NCI-H1694 treated with DMSO at 0.1 percent for 48 hours (cell line): ENCODE results near the gene PHKG2.
A peak's percentile ranks its signal among the peaks of the same experiment; 100 is the strongest.
"Not testable (repeated sequence)": the region's sequence is repeated elsewhere in the genome, so short reads cannot be mapped to it uniquely, and the experiment has no call there.

Source experiments
- DNase-seq: peaks from one replicate; lab custom pipeline; 2025; lab: John Stamatoyannopoulos, UW

The PHKG2 gene, protein sequence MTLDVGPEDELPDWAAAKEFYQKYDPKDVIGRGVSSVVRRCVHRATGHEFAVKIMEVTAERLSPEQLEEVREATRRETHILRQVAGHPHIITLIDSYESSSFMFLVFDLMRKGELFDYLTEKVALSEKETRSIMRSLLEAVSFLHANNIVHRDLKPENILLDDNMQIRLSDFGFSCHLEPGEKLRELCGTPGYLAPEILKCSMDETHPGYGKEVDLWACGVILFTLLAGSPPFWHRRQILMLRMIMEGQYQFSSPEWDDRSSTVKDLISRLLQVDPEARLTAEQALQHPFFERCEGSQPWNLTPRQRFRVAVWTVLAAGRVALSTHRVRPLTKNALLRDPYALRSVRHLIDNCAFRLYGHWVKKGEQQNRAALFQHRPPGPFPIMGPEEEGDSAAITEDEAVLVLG

DNA sequence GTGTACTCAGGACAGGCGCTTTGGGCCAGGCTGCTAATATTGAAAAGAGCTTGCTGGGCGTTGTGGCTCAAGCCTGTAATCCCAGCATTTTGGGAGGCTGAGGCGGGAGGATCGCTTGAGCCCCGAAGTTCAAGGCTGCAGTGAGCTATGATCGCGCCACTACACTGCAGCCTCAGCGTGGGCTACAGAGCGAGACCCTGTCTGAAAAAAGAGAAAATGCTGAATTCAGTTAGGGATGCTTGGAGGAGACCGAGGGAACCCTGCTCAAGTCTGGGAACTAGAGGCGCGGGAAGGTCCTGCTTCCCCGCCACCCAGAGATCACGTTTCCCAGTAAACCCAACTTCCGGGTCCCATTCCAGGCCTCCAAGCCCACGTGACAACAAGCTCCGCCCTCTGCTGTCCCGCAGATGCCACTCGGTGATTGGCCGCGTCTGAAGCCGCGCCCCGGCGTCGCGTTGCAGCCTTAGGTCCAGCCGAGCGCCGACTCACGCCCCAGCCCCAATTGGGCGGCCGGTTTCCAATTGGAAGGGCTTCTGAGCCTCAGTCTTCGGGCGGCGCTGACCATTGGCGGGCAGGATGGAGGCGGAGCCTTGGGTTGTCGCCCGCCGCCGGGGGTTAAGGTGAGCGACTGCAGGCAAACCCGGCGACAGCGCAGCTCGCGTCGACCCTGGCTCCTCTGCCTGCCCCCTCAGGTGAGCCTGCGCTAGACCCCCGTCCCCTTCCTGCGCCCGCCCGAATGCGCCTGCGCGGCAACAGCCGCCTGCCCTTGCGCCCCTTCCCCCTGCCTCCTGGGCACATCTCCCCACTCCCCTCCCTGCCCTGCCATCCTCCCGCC, at the start of gene PHKG2:
TSS of gene PHKG2 (plus strand) at position 627 of the 835 bp plus-strand sequence. CDS start 396 bp downstream, outside the sequence.
- DNase-seq, result peak; percentile 96

DNA sequence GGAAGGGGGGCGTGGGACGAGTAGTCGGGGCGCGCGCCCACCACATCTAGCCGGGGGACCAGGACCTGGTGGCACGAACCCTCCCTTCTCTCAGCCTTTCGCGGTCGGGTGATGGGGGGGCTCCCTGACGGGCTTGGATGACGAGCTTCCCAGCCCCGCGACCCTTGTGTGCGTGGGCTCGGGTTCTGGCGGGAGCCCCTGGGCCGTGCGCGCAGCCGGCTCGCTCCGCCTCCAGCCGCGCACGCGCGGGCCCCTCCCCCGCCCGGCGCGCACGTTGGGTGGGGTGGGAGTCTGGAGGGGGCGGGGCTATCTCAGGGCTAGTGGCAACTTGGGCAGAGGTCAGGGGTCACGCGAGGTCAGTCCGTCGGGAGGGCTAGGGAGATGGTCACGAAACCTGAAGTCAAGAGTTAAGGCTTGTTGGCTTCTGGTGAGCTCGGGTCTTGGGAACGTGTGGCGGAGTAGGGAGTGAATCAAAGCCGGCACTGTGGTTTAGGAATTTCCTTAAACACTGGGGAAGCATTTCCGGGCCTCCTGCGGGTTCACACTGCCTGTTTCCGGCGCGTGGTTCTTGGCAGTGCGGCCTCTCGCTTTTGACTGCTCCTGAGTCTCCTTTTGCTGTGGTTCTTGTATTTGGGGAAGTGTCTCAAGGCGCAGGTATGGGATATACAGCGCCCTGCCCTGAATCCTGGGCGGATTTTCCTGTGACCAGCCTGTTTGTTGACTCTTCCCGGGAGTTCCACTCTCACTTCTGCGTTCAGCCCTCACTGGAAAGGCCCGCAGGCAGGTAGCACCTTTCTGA, 49.2 kb upstream of the PHKG2 start, which contains the start of gene SRCAP:
TSS of gene SRCAP (plus strand) at position 356 of the 799 bp plus-strand sequence. CDS start 1,654 bp downstream, outside the sequence.
- DNase-seq, result peak; percentile 44

DNA sequence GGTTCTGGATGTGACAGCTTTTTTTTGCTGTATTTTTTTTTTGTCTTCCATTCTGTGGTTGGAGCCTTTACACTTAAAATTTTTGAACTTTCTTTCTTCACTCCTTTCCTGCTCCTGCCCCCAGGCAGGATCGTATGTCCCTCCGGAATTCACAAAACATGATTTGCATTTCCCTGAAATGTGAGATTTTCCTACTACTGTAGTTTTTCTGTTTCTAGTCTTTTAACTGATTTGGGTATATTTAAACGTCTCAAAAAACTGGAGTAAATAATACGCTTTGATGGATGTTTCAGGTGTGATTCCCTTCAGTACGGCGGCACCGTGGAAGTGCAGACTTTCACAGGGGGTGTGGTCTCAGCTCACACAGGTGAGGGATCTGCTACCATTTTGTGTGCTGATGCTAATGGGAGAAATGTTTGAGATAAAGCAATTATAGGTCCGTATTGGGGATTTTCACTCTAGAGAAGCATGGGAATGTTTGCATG, 48.6 kb upstream of the PHKG2 start:
- DNase-seq, result no peak

DNA sequence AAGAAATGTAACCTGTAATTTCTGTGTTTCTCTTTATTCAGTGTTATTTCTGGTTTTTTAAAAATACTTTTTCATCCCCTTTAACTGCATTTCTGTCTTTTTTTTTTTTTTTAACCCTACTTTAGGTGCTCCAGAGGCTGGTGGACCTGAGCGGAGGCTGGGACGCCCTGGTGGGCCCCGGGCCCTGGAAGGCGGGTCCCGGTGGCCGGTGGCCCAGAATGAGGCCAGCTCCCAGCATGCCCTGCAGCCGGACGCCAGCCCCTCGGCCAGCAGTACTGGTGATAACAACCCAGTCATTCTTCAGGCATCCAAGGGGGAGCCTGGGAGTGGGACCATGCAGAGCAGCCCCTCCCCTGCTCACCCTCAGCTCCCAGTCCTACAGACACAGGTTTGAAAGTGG, 47.7 kb upstream of the PHKG2 start:
- DNase-seq, result no peak

DNA sequence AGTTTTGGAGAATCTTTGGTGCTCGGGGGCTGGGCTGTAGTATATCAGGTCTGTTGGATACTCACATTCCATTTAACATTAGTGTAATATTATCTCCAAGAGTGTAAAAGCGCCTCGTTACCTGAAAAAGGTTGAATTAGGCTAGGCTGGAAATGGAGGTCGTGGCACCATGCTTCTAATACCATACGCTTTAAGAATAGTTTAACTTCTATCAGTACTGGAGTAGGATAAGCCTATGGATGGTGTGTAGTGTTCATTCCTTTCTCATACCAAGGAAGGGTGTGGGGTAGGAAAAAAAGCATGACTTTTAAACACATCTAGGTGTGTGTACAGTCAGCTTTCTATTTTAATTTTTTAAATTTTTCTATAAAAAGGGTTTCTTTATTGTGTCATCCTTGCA, 47.3 kb upstream of the PHKG2 start:
- no peak for DNase-seq

DNA sequence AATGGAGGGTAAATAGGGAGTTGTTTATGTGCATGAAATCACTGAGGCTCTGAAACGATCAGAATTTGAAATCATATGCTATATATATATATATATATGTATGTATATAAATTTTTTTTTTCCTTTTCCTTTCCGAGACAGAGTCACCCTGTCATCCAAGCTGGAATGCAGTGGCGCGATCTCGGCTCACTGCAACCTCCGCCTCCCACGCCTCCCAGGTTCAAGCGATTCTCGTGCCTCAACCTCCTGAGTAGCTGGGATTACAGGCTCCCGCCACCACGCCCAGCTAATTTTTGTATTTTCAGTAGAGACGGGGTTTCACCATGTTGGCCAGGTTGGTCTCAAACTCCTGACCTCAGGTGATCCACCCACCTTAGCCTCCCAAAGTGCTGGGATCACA, 45.2 kb upstream of the PHKG2 start:
- DNase-seq, result not testable (repeated sequence)

DNA sequence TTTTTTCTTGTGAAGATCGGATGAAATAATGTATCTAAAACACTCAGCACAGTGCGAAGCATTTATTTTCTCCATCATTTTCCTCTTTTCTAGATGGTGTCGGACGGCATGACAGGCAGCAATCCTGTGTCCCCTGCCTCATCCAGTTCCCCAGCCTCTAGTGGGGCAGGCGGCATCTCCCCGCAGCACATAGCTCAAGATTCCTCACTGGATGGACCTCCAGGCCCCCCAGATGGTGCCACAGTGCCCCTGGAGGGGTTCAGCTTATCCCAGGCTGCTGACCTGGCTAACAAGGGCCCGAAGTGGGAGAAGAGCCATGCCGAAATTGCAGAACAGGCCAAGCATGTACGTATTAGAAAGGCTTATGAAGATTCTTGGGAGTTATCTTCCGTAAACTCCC, 44.3 kb upstream of the PHKG2 start:
- no peak for DNase-seq

DNA sequence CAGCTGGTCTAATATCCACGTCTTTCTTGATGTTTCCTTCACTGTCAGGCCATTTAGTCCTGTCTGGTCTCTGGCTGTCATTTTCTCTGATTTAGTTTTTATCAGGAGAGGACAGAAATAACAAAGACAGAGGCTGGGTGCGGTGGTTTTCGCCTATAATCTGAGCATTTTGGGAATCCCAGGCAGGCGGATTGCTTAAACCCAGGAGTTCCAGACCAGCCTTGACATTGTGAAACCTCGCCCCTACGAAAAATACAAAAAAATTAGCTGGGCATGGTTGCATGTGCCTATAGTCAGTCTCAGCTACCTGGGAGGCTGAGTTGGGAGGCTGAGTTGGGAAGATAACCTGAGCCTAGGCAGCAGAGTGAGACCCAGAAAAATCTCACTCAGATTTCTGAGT, 42.2 kb upstream of the PHKG2 start:
- DNase-seq, result no peak

DNA sequence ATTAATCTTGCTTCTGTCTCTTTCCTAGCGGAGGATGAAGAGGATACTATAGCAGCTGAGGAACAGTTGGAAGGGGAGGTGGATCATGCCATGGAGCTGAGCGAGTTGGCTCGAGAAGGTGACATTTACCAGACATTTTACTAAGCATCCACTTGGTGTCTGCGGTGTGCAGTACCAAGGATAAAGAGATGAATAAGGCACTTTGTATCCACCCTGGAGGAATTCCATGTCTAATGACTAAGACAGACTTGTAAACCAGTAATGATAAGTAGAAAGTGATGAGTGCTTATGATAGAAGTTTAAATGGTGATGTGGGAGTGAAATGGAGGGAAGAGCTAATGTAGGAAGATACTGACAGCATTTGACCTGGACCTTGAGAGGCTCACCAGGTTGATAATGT, 37.3 kb upstream of the PHKG2 start:
- DNase-seq, result no peak

DNA sequence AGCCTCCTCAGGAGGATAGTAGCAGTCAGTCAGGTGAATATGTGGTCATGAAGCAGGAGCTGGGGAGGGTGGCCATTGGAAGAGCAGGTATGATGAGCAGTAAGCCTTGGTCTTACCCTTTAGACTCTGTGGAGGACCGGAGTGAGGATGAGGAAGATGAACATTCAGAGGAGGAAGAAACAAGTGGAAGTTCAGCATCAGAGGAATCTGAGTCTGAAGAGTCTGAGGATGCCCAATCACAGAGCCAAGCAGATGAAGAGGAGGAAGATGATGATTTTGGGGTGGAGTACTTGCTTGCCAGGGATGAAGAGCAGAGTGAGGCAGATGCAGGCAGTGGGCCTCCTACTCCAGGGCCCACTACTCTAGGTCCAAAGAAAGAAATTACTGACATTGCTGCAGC, 36.5 kb upstream of the PHKG2 start:
- no peak for DNase-seq

DNA sequence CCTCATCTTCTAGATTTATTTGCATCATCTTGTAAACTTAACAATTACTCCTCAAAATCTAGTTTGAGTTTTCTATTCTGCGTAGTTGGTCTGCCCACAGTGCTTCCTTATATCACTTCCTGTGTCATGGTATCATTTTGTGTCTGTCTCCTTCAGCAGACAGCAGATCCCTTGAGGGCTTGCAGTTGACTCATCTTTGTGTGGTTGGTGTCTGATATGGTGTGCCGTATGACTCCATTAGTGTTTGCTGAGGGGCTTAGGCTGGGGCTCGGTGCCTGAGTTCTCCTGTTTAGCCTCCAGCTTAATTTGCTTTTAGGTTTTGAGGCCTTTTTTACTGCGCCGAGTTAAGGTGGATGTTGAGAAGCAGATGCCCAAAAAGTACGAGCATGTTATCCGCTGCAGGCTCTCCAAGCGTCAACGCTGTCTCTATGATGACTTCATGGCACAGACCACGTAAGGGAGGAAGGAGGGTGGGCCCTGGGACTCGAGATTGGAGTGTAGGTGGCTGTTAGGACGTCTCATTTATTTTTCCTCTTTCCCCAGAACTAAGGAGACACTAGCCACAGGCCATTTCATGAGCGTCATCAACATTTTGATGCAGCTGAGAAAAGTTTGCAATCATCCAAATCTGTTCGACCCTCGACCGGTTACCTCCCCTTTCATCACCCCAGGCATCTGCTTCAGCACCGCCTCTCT, 32.3 kb upstream of the PHKG2 start:
- no peak for DNase-seq

DNA sequence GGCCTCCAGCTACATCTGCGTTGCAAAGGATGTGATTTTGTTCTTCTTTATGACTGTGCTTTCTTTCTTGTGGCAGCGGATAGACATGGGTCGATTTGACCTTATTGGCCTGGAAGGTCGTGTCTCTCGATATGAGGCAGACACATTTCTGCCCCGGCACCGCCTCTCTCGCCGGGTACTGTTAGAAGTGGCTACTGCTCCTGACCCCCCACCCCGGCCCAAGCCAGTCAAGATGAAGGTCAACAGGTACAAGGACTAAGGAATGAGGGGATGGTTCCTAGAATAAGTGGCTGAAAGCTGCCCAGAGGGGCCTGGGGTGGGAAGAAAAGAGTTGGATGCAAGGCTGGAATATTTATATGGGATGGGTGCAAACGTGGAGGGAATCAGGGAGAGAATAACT, 28.1 kb upstream of the PHKG2 start:
- no peak for DNase-seq

DNA sequence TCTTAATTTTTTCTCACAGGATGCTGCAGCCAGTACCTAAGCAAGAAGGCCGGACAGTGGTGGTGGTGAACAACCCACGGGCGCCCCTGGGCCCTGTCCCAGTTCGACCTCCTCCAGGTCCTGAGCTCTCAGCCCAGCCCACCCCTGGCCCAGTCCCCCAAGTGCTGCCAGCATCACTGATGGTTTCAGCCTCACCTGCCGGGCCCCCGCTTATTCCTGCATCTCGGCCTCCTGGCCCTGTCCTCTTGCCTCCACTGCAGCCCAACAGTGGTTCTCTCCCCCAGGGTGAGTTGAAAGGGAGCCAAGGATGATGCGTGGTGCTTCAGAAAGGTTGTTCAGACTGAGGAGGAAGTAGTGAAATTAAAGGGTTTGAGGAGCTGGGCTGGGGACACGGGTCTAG, 27.5 kb upstream of the PHKG2 start:
- DNase-seq, result no peak

DNA sequence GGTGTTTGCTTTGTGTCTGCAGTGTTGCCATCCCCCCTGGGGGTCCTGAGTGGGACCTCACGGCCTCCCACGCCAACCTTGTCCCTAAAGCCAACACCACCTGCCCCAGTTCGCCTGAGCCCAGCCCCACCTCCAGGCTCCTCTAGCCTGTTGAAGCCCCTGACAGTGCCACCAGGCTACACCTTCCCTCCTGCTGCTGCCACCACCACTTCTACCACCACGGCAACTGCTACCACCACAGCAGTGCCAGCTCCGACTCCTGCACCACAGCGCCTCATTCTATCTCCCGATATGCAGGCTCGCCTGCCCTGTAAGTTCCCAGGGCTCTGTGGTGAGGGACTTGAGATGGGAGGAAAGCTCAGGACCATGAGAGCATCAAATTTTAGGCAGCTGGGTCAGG, 27.1 kb upstream of the PHKG2 start:
- DNase-seq, result no peak

DNA sequence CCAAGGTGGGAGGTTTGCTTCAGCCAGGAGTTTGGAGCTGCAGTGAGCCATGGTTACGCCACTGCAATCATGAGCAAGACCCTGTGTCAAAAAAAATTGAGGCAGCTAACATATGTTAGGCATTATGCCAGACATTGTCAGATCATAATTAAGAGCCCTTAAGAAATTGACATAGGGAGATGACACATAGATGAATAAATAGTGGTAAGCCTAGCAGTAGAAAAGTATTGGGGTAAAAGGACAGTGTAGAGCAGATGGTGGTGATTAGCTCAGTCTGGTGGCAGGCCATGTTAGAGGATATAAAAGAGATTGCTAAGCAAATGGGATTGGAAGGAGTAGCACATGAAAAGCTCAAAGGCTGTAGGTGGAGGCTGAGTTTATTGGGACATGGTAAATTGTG, 26.6 kb upstream of the PHKG2 start:
- DNase-seq, result no peak

DNA sequence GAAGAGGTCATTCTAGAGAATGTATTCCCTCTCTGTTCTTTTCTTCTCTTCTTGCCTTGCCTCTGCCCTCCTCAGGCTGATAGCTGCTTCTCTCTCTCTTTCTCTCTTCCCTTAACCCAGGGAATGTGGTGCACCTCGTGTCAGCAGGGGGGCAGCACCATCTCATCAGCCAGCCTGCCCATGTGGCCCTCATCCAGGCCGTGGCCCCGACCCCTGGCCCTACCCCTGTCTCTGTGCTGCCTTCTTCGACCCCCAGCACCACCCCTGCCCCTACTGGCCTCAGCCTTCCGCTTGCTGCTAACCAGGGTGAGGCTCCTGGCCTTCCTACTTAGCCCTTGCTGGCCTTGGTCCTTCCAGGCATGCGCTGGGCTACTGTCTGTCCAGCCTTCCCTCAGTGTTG, 25.8 kb upstream of the PHKG2 start:
- DNase-seq, result no peak

DNA sequence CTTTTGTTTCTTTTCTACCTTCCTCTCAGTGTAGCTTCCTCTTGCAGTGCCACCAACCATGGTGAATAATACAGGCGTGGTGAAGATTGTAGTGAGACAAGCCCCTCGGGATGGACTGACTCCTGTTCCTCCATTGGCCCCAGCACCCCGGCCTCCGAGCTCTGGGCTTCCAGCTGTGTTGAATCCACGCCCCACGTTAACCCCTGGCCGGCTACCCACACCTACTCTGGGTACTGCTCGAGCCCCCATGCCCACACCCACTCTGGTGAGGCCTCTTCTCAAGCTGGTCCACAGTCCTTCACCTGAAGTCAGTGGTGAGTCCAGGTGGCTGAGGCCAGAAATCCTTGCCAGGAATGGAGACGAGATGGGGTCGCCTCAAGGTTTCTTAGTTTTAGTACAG, 25.3 kb upstream of the PHKG2 start:
- no peak for DNase-seq

DNA sequence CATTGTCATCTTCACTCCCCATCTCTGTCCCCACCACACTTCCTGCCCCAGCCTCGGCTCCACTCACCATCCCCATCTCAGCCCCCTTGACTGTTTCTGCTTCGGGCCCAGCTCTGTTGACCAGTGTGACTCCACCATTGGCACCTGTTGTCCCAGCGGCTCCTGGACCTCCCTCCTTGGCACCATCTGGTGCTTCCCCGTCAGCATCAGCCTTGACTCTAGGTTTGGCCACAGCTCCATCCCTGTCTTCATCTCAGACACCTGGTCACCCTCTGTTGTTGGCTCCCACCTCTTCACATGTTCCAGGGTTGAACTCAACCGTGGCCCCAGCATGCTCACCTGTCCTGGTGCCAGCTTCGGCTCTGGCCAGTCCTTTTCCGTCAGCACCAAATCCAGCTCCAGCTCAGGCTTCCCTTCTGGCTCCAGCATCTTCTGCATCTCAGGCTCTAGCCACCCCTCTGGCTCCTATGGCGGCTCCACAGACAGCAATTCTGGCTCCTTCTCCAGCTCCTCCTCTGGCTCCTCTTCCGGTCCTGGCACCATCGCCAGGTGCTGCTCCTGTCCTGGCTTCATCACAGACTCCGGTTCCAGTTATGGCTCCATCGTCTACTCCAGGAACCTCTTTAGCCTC, 24.4 kb upstream of the PHKG2 start:
- DNase-seq, result no peak

DNA sequence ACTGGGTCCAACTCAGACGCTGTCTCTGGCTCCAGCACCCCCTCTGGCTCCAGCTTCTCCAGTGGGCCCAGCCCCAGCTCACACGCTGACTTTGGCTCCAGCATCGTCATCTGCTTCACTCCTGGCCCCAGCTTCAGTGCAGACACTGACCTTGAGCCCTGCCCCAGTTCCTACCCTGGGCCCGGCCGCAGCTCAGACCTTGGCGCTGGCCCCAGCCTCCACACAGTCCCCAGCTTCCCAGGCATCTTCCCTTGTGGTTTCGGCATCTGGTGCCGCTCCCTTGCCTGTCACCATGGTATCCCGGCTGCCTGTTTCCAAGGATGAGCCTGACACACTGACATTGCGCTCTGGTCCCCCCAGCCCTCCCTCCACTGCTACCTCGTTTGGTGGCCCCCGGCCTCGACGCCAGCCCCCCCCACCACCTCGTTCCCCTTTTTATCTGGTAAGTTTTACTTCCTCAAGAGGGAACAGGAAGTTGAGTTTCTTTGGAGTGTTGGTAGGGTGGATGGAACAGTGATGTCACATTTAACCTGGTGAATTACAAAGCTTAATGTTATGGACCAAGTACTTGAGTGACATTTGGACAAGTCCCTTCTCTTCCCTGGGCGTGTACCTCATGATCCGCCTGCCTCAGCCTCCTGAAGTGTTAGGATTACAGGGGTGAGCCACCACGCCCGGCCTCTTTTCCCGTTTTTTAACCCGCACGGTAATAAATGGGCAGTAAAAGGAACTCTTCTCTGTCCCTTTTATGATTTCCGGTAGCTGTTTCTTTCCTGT, 23.4 kb upstream of the PHKG2 start:
- no peak for DNase-seq

DNA sequence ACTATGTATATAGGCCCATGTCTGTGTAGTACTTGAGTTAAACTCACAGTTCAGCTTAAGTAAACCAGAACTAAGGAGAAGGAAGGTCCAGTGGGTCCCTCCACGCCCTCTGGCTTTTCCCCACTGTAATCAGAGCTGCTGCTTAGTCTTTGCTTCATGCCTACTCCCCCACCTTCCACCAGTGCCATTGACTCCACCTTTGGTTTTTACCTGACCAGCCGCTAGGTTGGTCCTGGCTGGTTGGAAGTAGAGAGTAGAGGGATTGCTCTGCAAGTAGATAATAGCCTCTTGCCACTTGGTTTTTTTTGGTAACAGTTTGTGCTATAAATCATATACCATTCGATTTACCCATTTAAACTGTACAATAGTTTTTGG, 22.8 kb upstream of the PHKG2 start:
- no peak for DNase-seq
